Activated CD8-positive, alpha-beta memory T cell treated with anti-CD3 and anti-CD28 coated beads for 24 hours (primary cell): ENCODE results near the gene SNX9.
"Not testable (repeated sequence)": the region's sequence is repeated elsewhere in the genome, so short reads cannot be mapped to it uniquely, and the experiment has no call there.

Experiments used
- DNase-seq: peaks from one replicate; pipeline ENCODE4 v3.0.0-alpha.2; 2020

Gene SNX9

DNA sequence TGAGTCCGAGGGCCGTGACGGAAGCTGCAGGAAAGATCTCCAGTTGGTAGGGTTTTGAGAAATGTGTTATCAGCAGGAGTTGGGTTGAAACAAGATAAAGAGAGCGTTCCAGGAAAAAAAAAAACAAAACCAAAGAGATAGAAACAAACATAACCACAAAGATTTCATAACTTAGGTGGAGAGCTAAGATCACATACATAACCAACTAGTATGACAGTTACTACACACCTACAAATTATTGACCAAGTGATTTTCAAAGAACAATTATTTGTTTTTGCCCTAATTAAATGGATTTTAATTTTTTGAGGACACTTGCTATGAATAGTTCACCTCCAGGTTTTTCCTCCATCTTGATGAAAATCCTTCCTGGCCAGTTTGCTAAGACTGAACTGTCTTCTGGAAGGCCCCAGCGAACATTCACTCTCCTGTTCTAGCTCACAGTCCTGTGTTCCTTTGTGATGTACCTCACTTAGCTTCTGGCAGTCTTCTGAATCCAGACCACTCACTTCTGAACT is 69.4 kb downstream of the SNX9 start:
- no peak for DNase-seq

- no peak for DNase-seq
Measured at GRCh38 chr6:157893238-157893637, 70.2 kb downstream of the SNX9 start.

DNA sequence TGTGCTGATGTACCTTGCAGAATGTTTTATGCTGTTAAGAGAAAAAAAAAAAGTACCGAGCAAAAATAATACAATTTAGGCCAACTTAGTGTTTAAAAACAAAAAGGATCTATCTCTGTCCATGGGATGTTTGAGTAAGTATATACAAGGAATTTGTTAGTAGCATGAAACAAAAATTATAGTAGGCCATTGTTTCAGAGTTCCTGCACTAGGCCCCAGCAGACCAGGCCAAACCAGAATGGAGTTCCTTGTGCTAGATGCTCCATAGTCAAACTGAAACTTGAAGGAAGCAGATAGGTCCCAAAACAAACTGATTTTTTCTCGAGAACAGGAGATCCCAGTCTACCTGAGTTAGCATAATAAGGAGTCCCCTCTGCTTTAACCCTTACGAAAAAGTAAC is 72.5 kb downstream of the SNX9 start:
- no peak for DNase-seq

- no peak for DNase-seq
Measured at GRCh38 chr6:157896932-157897331, 73.9 kb downstream of the SNX9 start.

DNA sequence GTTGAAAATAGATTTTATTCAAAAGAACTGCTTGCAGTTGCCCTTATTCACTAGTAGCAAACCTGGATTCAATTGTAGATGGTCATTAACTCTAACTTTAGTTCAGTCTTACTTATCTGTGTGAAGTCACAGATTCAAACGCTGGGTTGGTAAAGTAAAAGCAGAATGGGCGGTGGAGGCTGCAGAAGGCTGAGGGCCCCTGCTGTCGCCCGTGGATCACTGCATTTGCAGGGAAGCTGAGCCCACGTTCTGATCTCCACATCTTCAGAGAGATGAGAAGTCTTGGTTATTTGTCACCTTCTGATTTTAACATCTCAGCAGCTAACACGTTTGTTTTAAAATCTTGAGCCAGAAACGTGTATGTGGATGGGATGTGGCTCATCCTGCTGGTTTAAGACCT is 75.1 kb downstream of the SNX9 start:
- DNase-seq, result no peak

DNA sequence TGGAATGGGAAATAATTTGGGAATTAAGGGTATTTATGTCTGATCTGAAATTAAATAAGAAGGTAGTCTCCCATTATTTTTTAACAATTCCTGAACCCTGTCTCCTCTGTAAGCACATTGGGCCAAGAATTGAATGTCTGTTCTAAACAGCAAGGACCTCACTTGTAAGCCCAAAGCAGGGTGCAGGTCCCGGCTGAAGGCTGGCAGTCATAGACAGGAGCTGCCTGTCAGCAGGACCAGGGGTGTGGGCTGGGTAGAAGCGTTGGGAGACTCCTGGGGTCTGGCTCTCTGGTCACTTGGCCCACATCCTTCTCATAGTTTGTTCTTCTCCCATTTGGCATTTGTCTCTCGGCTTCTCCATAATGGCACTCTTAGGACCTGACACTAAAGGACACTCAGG is 75.6 kb downstream of the SNX9 start:
- no peak for DNase-seq

DNA sequence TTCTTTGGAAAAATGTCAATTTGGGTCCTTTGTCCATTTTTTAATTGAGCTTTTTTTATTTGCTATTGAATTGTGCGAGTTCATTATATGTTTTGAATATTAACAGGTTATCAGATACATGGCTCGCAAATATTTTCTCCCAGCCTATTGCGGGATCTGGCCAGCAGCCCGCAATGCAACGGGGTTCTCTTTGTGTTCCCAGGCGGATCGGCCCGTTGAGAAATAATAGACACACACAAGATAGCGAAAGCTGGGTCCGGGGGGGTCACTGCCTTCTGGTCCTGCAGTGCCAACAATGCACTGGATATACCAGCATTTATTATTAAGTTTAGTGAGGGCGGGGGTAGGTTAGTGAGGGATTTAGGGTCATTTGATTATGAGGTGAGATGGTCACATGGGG is 77.2 kb downstream of the SNX9 start:
- DNase-seq, result not testable (repeated sequence)

DNA sequence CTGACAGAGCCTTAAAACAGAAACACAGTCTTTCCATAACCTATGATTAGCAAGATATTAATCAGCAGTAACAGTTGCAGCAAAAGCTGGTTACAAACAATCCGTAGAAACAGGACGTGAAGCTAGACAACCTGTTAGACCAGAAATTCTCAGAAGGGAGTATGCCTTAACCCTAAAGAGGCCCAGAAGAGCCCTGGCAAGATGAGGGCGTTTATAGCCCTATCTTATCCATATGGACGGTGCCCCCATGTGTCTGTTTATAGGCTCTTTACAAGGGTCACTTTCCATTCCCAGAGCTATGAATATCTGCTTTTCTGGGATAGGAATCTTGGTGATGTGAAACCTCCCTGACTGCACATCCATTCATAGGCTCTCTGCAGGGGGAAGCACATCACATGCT is 77.7 kb downstream of the SNX9 start:
- not testable (repeated sequence) for DNase-seq

DNA sequence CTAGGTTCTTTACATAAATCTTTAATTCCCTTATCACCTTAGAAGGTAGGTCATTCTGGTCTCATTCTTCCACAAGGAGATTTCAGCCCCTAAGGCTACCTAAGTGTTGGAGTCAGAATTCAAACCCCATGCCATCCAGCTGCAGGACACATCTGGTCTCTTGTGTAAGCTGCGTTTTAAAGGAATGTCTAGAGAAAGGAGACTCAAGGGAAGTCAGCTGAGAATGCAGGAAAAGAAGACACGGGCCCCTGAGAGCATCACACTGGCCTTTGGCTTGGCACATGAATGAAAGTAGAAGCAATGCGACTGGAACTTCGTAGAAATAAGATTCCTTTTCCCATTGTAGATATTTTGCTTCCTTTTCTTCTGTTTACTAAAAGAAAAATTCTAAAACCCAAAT is 82.0 kb downstream of the SNX9 start:
- no peak for DNase-seq

DNA sequence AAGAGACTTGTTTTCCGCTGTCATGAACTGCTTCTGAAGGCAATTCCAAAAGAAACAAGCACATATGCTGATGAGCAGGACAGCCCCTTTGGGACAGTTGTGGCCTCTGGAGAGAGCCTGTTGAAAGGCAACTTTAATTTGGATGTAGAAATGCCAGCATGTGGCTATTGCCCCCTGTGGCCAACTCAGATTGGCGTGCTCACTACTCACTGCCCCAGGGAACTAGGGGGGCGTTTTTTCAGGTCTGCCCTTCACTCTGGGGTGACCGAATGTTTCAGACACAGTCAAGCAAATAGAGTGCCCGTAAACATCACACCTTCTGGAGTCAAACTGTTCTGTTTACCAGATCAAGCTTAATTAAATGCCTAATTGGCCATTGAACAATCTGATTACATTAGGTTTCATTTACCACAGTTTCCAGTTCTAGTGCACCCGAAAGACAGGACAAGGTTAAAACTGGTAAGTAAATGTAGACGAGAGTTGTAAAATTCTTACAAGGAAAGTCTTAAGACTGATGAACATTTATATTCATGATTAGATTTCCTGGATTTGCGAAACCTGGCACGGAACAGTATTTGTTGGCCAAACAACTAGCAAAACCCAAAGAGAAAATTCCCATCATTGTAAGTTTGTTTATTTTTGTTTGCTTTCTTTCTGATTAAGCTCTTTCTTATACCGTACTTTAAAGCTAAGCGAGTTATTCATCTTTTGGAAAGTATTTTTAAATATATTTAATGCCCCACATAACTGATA is 82.7 kb downstream of the SNX9 start:
- DNase-seq, result no peak

GRCh38 chr6:157906537-157907061 is 83.6 kb downstream of the SNX9 start:
- DNase-seq, result no peak

DNA sequence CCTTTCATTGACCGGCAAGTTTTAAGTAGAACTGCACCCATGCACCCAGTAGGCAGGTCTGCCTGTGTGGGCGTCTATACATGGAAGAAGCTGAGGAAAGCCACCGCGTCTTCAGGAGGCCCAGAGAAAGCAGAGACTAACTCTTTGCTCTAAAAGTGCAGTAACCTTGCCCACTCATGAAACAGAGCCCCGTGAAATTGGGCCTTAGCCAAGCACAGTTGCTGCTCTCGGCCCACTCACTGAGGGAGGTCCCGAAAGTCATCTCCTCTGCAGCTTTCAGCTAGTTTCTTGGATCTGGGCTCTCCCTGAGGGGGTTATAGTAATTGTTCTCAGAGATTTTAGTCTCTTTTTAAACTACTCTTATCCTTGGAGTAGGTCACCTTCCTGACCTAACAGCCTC is 84.6 kb downstream of the SNX9 start:
- no peak for DNase-seq

- DNase-seq, result no peak
Measured at GRCh38 chr6:157908369-157909281, 85.6 kb downstream of the SNX9 start.

GRCh38 chr6:157909282-157909664 is 86.2 kb downstream of the SNX9 start:
- DNase-seq, result no peak

DNA sequence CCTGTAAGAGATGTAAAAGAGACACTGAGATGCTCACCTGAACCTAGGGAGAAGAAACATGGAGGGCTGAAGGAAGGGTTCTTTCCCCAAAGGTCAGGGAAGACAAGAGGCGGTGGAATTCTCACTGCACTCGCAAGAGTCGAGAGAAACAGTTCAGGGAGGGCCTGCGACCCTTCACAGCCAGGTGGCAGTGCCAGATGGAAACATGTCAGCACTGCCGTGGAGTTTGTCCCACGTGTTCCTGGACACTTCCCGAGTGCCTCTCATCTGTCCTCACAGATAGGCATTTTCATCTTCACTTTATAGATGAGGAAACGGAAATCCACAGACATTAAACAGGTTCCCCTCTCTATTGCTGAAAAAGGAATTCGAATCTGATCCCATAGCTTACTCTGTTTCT is 88.2 kb downstream of the SNX9 start:
- DNase-seq, result no peak

GRCh38 chr6:157911786-157912185 is 88.7 kb downstream of the SNX9 start:
- DNase-seq, result no peak

GRCh38 chr6:157912326-157912725 is 89.3 kb downstream of the SNX9 start:
- no peak for DNase-seq

DNA sequence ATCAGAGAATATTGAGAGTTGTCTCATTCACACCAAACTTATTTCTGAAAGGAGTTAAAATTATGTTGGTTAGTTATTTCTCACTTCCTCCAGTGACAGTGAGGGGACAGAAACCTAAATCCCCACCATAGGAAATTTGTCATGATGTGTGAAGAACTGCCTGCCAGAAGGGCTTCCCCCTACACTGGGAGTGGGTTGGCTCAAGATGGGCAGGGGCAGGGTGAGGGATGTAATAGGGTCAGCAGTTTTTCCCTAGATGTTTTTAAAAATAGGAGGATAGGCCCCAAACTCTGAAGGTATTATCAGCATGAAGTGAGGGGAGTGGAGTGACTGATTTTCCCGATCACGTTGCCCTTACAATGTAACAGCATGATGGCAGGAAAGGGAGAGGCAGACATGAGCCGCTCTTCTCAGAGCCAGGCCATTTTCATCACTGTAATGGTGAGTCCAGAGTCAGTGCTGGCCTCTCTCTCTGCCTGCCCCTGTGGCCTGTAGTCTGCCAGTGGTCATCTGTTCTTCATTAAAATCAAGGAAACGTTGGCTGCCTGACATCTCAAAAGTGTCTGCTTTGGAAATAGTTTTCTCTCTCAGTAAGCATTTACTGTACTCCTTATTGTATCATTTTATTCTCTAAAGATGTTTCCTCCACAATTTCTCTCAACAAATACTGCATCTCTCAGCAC is 98.8 kb downstream of the SNX9 start:
- DNase-seq, result no peak

DNA sequence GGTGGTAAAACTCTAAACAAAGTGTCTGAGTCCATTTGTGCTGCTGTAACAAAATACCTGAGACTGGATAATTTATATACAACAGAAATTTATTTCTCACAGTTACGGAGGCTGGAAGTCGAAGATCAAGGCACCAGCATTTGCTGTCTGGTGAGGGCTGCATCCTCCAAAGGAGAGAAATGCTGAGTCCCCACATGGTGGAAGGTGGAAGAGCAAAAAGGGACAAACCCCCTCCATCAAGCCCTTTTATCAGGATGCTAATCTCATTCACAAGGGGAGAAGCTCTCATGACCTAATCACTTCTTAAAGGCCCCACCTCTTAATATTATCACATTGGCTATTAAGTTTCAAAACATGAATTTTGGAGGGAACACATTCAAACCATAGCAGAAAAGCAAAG is 102.7 kb downstream of the SNX9 start:
- DNase-seq, result no peak

DNA sequence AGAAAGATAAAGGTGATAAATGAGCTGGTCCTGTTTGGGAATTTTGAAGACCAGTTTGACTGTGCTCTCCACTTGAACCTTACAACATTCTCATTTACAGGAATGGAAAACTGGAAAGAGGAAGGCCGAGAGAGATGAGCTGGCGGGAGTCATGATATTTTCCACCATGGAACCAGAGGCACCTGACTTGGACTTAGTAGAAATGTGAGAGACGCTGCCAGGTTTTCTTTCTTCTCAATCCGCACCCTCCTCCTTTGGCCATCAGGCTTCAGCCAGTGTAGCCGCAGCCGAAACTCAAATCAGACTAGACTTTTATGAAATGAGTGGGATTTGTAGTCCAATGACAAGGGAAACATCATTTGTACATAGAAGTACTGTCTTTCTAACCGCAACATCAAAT is 104.0 kb downstream of the SNX9 start:
- DNase-seq, result no peak

- DNase-seq, result no peak
Measured at GRCh38 chr6:157928428-157928827, 105.4 kb downstream of the SNX9 start.

DNA sequence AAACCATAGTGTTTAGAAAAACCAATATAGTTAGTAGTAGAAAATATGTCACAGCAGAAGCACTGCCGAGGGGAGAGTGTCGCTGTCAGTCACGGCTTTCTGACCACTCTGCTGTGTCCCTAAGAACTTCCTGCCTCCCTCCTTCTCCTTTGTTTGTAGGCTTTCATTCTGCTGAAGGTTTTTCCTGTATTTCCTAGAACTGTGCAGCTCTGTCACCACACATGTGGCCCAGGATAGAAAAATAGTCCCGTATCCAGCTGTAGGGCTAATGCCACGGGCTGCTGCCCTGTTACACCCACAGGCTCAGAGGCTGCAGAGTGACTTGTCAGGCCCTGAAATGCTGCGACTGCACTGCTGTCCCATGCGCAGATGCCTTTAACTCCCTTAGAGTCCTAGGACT is 106.0 kb downstream of the SNX9 start:
- DNase-seq, result no peak

DNA sequence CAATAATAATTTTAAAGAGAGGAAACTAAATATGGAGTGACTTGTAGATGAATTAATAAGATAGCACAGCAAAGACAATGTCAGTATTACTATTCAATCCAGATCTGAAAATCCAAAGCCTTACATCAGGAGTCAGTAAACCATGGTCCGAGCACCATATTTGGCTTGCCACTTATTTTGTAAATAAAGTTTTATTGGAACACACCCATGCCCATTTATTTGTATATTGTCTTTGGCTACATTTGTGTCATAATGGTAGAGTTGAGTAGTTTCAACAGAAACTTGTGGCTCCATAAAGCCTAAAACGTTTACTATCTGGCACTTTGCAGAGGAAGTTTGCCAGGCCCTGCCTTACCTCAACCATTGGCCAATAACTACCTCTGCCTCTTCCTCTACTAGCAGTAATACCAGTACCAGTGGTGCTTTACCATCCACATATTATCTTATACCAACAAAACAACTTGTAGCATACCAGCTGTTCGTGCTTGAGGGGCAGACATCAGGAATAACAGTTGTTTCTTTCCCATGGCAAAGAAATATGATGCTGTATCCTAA is 106.8 kb downstream of the SNX9 start:
- no peak for DNase-seq
